Erythroblast (primary cell): ENCODE data around the gene TMEM259.

Source experiments
- GATA1 ChIP-seq: IDR thresholded peaks from 2 replicates; pipeline ENCODE4 v1.6.1; 2011; ENCODE audit warnings: low read depth, mild to moderate bottlenecking, control low read depth, low read length, moderate library complexity
- POLR2A ChIP-seq: IDR thresholded peaks from 2 replicates; pipeline ENCODE4 v1.6.1; 2011; ENCODE audit warnings: mild to moderate bottlenecking, low read length

GRCh38 chr19:994516-994915 lies 26.4 kb downstream of the TMEM259 start:
- TF ChIP-seq POLR2A (no peak), GATA1 (no peak)
